OCI-LY1 (cell line): ENCODE measurements around the gene FXYD6.

ENCODE experiments used
- H2AFZ ChIP-seq: fragments of 200-600 bp; sonication (generic), shearing (Covaris generic); 2 replicates; pipeline ENCODE4 v1.6.0; 2014; ENCODE audit warnings: antibody characterized with exemption, mild to moderate bottlenecking, low read length
- H3F3A ChIP-seq: fragments of 200-600 bp; sonication (generic), shearing (Covaris generic); 2 replicates; pipeline ENCODE4 v1.6.0; 2014; ENCODE audit warnings: mild to moderate bottlenecking, antibody characterized with exemption, low read length, moderate library complexity; ENCODE audit not compliant: insufficient read depth
- H3K27ac ChIP-seq: fragments of 200-600 bp; sonication (generic); 2 replicates; pipeline ENCODE4 v1.5.1; 2014; ENCODE audit warnings: low read length, mixed run types, mild to moderate bottlenecking, low read depth; ENCODE audit not compliant: poor library complexity, severe bottlenecking
- H3K27me3 ChIP-seq: fragments of 200-600 bp; sonication (generic); 2 replicates; pipeline ENCODE4 v1.6.0; 2014; ENCODE audit warnings: antibody characterized with exemption, mild to moderate bottlenecking, low read length, moderate library complexity; ENCODE audit not compliant: insufficient read depth
- H3K36me3 ChIP-seq: fragments of 200-600 bp; sonication (generic); 2 replicates; pipeline ENCODE4 v1.6.1; 2014; ENCODE audit warnings: mild to moderate bottlenecking, antibody characterized with exemption, low read length, moderate library complexity, mixed read lengths; ENCODE audit not compliant: insufficient read depth
- H3K4me1 ChIP-seq: fragments of 200-600 bp; sonication (generic); 2 replicates; pipeline ENCODE4 v1.5.1; 2014; ENCODE audit warnings: mild to moderate bottlenecking, low read length, moderate library complexity; ENCODE audit not compliant: insufficient read depth, severe bottlenecking
- H3K4me2 ChIP-seq: fragments of 200-600 bp; sonication (generic), shearing (Covaris generic); 2 replicates; pipeline ENCODE4 v1.6.1; 2014; ENCODE audit warnings: low read length
- H3K4me3 ChIP-seq: fragments of 200-600 bp; sonication (generic); 2 replicates; pipeline ENCODE4 v1.5.1; 2014; ENCODE audit warnings: low read length, low read depth, mild to moderate bottlenecking, mixed read lengths; ENCODE audit not compliant: poor library complexity, severe bottlenecking
- H3K79me2 ChIP-seq: fragments of 200-600 bp; shearing (Covaris generic); 2 replicates; pipeline ENCODE4 v1.6.1; 2016; ENCODE audit warnings: mixed run types, low read length, mixed read lengths; ENCODE audit not compliant: insufficient read depth
- H3K9ac ChIP-seq: fragments of 200-600 bp; sonication (generic), shearing (Covaris generic); 2 replicates; pipeline ENCODE4 v1.6.1; 2014; ENCODE audit warnings: mild to moderate bottlenecking, low read length, mixed read lengths
- H3K9me2 ChIP-seq: fragments of 200-600 bp; sonication (generic), shearing (Covaris generic); 2 replicates; pipeline ENCODE4 v1.6.1; 2014; ENCODE audit warnings: low read depth, mild to moderate bottlenecking, low read length, mixed read lengths
- H3K9me3 ChIP-seq: fragments of 200-600 bp; shearing (Covaris generic); 2 replicates; pipeline ENCODE4 v1.6.1; 2014; ENCODE audit warnings: low read length, mixed read lengths
- H4K20me1 ChIP-seq: fragments of 200-600 bp; sonication (generic), shearing (Covaris generic); 2 replicates; pipeline ENCODE4 v1.6.0; 2016; ENCODE audit warnings: mild to moderate bottlenecking, low read length; ENCODE audit not compliant: insufficient read depth
- CTCF ChIP-seq: fragments of 200-600 bp; sonication (generic), shearing (Covaris generic); IDR thresholded peaks from 2 replicates; pipeline ENCODE4 v1.5.1; 2017; ENCODE audit warnings: mild to moderate bottlenecking, antibody characterized with exemption, low read length, moderate library complexity, mixed read lengths
- EZH2 ChIP-seq: fragments of 200-600 bp; sonication (generic), shearing (Covaris generic); IDR thresholded peaks from 2 replicates; pipeline ENCODE4 v1.8.0; 2017; ENCODE audit warnings: borderline replicate concordance, mixed run types, mild to moderate bottlenecking, antibody characterized with exemption, low read length, moderate library complexity, mixed read lengths

The FXYD6 gene

GRCh38 chr11:117799634-117800033 lies 76.8 kb downstream of the FXYD6 start:
- H3K27ac ChIP-seq, result no peak overlapping the region
- H3K36me3 ChIP-seq, result no peaks in the 10 kb centered on the region
- no peaks in the 10 kb centered on the region for H3F3A ChIP-seq
- H3K9ac ChIP-seq, result no peak overlapping the region
- no peak overlapping the region for H2AFZ ChIP-seq
- TF ChIP-seq CTCF, result no peak
- TF ChIP-seq EZH2, result no peak
- H3K4me2 ChIP-seq, result no peak overlapping the region
- H3K4me3 ChIP-seq, result no peak overlapping the region
- no peaks in the 10 kb centered on the region for H3K9me3 ChIP-seq
- 0 out of 2 replicates have a peak, but pooled peaks cover 3% of the 10 kb centered on the region for H3K27me3 ChIP-seq
- no peaks in the 10 kb centered on the region for H3K79me2 ChIP-seq
- no peaks in the 10 kb centered on the region for H3K9me2 ChIP-seq
- no peaks in the 10 kb centered on the region for H3K4me1 ChIP-seq
- H4K20me1 ChIP-seq, result no peaks in the 10 kb centered on the region

- no peak within 1 kb of the TSS for H2AFZ ChIP-seq
- no peaks in the 10 kb centered on the region for H3K36me3 ChIP-seq
- H3K9me3 ChIP-seq, result no peaks in the 10 kb centered on the region
- H3K4me3 ChIP-seq, result no peak within 1 kb of the TSS
- H3K9me2 ChIP-seq, result no peaks in the 10 kb centered on the region
- H3K27ac ChIP-seq, result no peak within 1 kb of the TSS
- no peaks in the 10 kb centered on the region for H3K4me1 ChIP-seq
- H3F3A ChIP-seq, result no peaks in the 10 kb centered on the region
- H3K4me2 ChIP-seq, result no peak within 1 kb of the TSS
- H3K79me2 ChIP-seq, result no peaks in the 10 kb centered on the region
- H3K27me3 ChIP-seq, result 0 out of 2 replicates have a peak, but pooled peaks cover under 1% of the 10 kb centered on the region
- H3K9ac ChIP-seq, result no peak within 1 kb of the TSS
- no peaks in the 10 kb centered on the region for H4K20me1 ChIP-seq
- TF ChIP-seq CTCF, result no peak
Measured at GRCh38 chr11:117796872-117797529, 79.5 kb downstream of the FXYD6 start, which contains the start of gene DSCAML1. Gene DSCAML1, minus strand, starts transcription at chr11:117797216. Its CDS starts 137 bp downstream, at chr11:117797079.

GRCh38 chr11:117796456-117796871 lies 80.0 kb downstream of the FXYD6 start:
- Histone ChIP-seq H3K9me2 (no peaks in the 10 kb centered on the region), H4K20me1 (no peaks in the 10 kb centered on the region), H3K4me3 (no peak overlapping the region), H3K79me2 (no peaks in the 10 kb centered on the region), H3K36me3 (no peaks in the 10 kb centered on the region), H3F3A (no peaks in the 10 kb centered on the region), H3K9ac (no peak overlapping the region), H2AFZ (no peak overlapping the region), H3K4me1 (no peaks in the 10 kb centered on the region), H3K27me3 (no peaks in the 10 kb centered on the region), H3K4me2 (no peak overlapping the region), H3K27ac (no peak overlapping the region), H3K9me3 (no peaks in the 10 kb centered on the region)
- TF ChIP-seq CTCF (no peak), EZH2 (no peak)
